GM19463 (cell line): Measurements from ENCODE around the gene GRIN2C.
"Not testable (repeated sequence)": the region's sequence is repeated elsewhere in the genome, so short reads cannot be mapped to it uniquely, and the experiment has no call there.

Experiments
- ATAC-seq: cut with Tn5 transposase; IDR thresholded peaks from one replicate; pipeline ENCODE4 v1.9.1; 2021; ENCODE audit warnings: mild to moderate bottlenecking, moderate library complexity; ENCODE audit not compliant: unreplicated experiment

GRIN2C gene

GRCh38 chr17:74881073-74881472 lies 21.4 kb upstream of the GRIN2C start:
- ATAC-seq = no peak

- ATAC-seq = no peak
Observed at GRCh38 chr17:74879308-74879707, 19.6 kb upstream of the GRIN2C start.

GRCh38 chr17:74878658-74879057 lies 19.0 kb upstream of the GRIN2C start:
- no peak for ATAC-seq

- ATAC-seq = no peak
Observed at GRCh38 chr17:74877592-74878548, 18.2 kb upstream of the GRIN2C start.

- ATAC-seq = no peak
Observed at GRCh38 chr17:74875977-74876593, 16.4 kb upstream of the GRIN2C start.

- no peak for ATAC-seq
Observed at GRCh38 chr17:74875155-74875976, 15.7 kb upstream of the GRIN2C start.

GRCh38 chr17:74874615-74875037 lies 14.9 kb upstream of the GRIN2C start:
- no peak for ATAC-seq

- ATAC-seq = no peak
Observed at GRCh38 chr17:74873874-74874614, 14.4 kb upstream of the GRIN2C start.

- ATAC-seq = peak; percentile 82
Observed at GRCh38 chr17:74873037-74873873, 13.6 kb upstream of the GRIN2C start.

GRCh38 chr17:74872313-74873036 lies 12.8 kb upstream of the GRIN2C start, which contains the start of gene FDXR:
Gene FDXR, minus strand, starts transcription at chr17:74872994. Its CDS starts 50 bp downstream, at chr17:74872944.
- peak; percentile 21 for ATAC-seq

GRCh38 chr17:74871356-74872076 lies 11.8 kb upstream of the GRIN2C start:
- no peak for ATAC-seq

GRCh38 chr17:74870512-74870911 lies 10.8 kb upstream of the GRIN2C start:
- no peak for ATAC-seq

- not testable (repeated sequence) for ATAC-seq
Observed at GRCh38 chr17:74870028-74870427, 10.3 kb upstream of the GRIN2C start.

GRCh38 chr17:74868908-74869255 lies 9.2 kb upstream of the GRIN2C start:
- no peak for ATAC-seq

- ATAC-seq = no peak
Observed at GRCh38 chr17:74868251-74868907, 8.7 kb upstream of the GRIN2C start.

GRCh38 chr17:74866198-74866835 lies 6.6 kb upstream of the GRIN2C start:
- ATAC-seq = no peak

GRCh38 chr17:74865504-74866197 lies 6.0 kb upstream of the GRIN2C start:
- ATAC-seq = no peak
